AG09309 (cell line): Measurements from ENCODE around the gene ZXDB.
"Not testable (repeated sequence)": the region's sequence is repeated elsewhere in the genome, so short reads cannot be mapped to it uniquely, and the experiment has no call there.

Source experiments
- DNase-seq: peaks from one replicate; pipeline ENCODE4 v3.0.0-alpha.2; 2010; ENCODE audit warnings: low read depth
- H3K4me3 ChIP-seq: 2 replicates; pipeline ENCODE4 v1.5.1; 2011; ENCODE audit warnings: mild to moderate bottlenecking, low read depth, low read length, moderate library complexity; ENCODE audit not compliant: control insufficient read depth
- TF ChIP-seq, protein P1 (sequence below): IDR thresholded peaks from 2 replicates; pipeline ENCODE4 v1.5.1; 2011; ENCODE audit warnings: mild to moderate bottlenecking, low read depth, low read length, inconsistent platforms; ENCODE audit not compliant: insufficient read depth, control insufficient read depth; ENCODE audit errors: missing control alignments

The ZXDB gene

DNA sequence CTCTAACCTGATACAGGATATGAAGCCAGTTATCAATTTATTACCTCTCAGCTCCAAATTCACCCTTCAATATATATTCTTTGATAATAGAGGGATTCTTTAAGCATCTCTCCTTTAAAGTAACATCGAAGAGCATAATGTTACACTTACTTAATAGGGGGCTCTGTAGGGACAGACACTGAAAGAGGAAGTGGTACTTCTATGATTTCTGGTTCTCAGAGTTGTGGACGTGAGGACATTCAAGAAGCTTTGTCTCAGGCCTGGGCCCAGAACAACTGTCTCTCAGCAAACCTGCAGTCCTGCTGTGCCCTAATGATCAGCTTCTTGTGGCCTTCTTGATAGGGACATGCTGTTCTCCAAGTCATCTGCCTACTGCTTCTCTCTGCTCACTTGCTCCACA, 4.2 kb upstream of the ZXDB start:
- no peak overlapping the region for H3K4me3 ChIP-seq
- TF ChIP-seq, protein P1, sequence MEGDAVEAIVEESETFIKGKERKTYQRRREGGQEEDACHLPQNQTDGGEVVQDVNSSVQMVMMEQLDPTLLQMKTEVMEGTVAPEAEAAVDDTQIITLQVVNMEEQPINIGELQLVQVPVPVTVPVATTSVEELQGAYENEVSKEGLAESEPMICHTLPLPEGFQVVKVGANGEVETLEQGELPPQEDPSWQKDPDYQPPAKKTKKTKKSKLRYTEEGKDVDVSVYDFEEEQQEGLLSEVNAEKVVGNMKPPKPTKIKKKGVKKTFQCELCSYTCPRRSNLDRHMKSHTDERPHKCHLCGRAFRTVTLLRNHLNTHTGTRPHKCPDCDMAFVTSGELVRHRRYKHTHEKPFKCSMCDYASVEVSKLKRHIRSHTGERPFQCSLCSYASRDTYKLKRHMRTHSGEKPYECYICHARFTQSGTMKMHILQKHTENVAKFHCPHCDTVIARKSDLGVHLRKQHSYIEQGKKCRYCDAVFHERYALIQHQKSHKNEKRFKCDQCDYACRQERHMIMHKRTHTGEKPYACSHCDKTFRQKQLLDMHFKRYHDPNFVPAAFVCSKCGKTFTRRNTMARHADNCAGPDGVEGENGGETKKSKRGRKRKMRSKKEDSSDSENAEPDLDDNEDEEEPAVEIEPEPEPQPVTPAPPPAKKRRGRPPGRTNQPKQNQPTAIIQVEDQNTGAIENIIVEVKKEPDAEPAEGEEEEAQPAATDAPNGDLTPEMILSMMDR, result no peak
- DNase-seq, result no peak

- DNase-seq, result not testable (repeated sequence)
- peak overlapping the region; percentile 29 for H3K4me3 ChIP-seq
These were observed 516 bp downstream of the ZXDB start for GRCh38 chrX:57592160-57592893.

- not testable (repeated sequence) for DNase-seq
These were observed 1.0 kb downstream of the ZXDB start for GRCh38 chrX:57592894-57593215.

DNA sequence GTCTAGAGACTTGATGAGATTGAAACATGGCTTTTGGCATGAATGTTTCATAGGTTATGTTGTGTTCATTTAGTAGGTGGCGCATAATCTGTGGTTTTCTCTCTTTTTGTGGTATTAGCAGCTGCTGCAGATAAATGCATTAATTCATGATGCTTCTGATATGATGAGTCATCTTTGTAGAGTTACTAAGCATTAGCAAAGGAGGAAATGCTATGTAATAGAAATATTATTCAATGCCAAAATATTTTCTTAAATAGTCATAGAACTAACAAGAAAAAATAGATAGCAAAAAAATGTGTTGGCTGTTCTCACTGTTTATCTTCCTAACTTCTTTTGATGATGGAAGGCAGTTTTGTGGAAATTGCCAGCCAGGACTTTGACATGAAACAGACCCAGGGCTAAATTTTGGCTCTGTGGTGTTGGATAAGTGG, 3.6 kb downstream of the ZXDB start:
- TF ChIP-seq, protein P1, result no peak

More at GRCh38 chrX:57592894-57593215, 1.0 kb downstream of the ZXDB start:
- H3K4me3 ChIP-seq, result peak overlapping the region; percentile 29

GRCh38 chrX:57596109-57596508, 4.3 kb downstream of the ZXDB start:
- DNase-seq, result no peak
- peak overlapping the region; percentile 8; the same call in 1 of the 2 replicates for H3K4me3 ChIP-seq
- TF ChIP-seq, protein P1, result no peak

More for the DNA sequence above, 3.6 kb downstream of the ZXDB start:
- DNase-seq, result peak; percentile 44
- H3K4me3 ChIP-seq, result no peak overlapping the region

- DNase-seq, result no peak
- TF ChIP-seq, protein P1, result no peak
- no peak overlapping the region for H3K4me3 ChIP-seq
These were observed 4.7 kb downstream of the ZXDB start for GRCh38 chrX:57596516-57596915.

DNA sequence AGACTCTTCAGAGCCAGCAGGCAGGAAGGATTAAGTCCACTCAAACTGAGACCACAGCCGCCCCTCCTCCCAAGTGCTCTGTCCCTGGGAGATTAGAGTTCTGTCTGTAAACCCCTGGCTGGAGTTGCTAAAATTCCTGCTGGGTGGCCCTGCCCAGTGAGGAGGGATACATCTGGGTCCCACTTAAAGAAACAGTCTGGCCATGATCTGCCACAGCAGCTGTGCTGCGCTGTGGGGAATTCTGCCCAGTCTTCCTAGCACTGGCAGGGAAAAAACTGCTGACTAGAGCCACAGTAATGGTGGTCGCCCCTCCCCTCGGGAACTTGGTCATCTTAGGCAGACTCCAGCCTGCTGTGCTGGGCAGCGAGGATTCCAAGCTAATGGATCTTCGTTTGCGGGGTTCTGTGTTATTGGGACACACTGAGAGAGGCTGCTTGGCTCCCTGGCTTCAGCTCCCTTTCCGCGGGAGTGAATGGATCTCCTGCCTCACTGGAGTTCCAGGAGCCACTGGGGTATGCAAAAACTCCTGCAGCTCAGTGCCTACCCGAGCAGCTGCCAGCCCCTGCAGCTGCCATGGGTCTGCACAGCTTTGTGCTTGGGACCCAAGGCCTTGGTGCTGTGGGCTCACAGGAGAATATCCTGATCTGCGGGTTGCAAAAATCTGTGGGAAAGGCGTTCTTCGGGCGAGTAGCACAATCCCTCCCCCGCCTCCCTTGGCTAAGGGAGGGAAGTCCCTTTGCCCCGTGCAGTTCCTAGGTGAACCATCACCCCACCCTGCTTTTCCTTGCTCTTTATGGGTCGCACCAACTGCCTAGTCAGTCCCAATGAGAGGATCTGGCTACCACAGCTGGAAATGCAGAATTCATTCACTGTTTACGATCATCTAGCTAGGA, 15.7 kb downstream of the ZXDB start:
- DNase-seq, result no peak
- H3K4me3 ChIP-seq, result no peak overlapping the region; the same call in 1 of the 2 replicates
- TF ChIP-seq, protein P1, result no peak

GRCh38 chrX:57613351-57613750, 21.5 kb downstream of the ZXDB start:
- not testable (repeated sequence) for DNase-seq, H3K4me3 ChIP-seq

DNA sequence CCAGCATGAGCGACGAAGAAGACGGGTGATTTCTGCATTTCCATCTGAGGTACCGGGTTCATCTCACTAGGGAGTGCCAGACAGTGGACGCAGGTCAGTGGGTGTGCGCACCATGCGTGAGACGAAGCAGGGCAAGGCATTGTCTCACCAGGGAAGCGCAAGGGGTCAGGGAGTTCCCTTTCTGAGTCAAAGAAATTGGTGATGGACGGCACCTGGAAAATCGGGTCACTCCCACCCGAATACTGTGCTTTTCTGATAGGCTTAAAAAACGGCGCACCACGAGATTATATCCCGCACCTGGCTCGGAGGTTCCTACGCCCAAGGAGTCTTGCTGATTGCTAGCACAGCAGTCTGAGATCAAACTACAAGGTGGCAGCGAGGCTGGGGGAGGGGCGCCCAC, 37.6 kb downstream of the ZXDB start:
- not testable (repeated sequence) for DNase-seq, H3K4me3 ChIP-seq
